Stimulated activated CD8-positive, alpha-beta memory T cell treated with anti-CD3 and anti-CD28 coated beads, Interleukin-15, amount 100 ng/mL, for 1 hour (primary cell): ENCODE data around the gene TINAGL1.
"Not testable (repeated sequence)": the region's sequence is repeated elsewhere in the genome, so short reads cannot be mapped to it uniquely, and the experiment has no call there.

Experiments used
- DNase-seq: peaks from one replicate; pipeline ENCODE4 v3.0.0-alpha.2; 2020; ENCODE audit warnings: low read depth

The TINAGL1 gene

DNA sequence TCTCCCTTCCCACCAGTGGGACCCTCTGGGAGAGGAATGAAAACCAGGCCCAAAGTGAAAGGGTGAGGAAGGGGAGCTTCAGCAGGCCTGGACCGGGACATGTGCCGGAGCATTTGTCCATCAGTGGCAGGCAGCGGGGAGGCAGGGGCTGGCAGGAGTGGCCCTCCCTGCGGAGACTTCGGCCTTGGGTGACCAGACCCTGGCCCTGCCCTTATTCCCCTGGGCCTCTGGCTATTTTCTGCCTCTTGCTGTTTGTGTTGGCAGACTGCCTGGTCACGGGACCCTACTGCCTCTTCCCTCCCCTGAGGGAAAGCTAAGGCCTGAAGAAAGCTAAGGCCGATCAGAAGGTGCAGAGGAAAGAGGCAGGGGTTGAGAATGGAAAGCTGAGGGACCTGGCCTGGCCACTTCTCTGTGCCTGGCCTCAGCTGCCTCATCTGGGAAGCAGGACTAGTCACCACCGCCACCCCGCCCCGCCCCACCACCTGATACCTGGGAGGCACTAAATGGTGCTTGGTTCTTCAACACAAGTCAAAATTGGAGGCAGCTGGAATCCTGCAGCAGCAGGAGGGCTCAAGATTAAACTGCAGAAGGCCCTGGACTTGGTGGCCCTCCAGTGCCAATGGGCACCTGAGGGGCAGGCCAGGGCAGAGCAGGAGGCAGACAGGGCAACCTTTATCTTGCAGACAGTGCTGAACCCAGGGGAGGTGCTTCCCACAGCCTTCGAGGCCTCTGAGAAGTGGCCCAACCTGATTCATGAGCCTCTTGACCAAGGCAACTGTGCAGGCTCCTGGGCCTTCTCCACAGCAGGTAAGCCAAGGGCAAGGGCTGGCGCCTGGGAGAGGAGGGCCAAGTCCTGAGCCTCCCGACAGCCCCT is 7.9 kb downstream of the TINAGL1 start:
- DNase-seq: no peak

GRCh38 chr1:31584869-31585735 is 8.8 kb downstream of the TINAGL1 start:
- DNase-seq: no peak

GRCh38 chr1:31585736-31586365 is 9.5 kb downstream of the TINAGL1 start:
- no peak for DNase-seq

GRCh38 chr1:31586376-31587327 is 10.3 kb downstream of the TINAGL1 start:
- no peak for DNase-seq

DNA sequence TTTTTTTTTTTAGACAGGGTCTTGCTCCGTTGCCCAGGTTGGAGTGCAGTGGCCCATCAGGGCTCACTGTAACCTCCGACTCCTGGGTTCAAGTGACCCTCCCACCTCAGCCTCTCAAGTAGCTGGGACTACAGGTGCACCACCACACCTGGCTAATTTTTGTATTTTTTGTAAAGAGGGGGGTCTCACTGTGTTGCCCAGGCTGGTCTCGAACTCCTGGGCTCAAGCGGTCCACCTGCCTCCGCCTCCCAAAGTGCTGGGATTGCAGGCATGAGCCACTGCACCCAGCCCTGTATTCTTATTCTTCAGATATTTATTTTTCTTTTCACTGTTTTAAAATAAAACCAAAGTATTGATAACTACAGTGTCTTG is 11.0 kb downstream of the TINAGL1 start:
- not testable (repeated sequence) for DNase-seq

DNA sequence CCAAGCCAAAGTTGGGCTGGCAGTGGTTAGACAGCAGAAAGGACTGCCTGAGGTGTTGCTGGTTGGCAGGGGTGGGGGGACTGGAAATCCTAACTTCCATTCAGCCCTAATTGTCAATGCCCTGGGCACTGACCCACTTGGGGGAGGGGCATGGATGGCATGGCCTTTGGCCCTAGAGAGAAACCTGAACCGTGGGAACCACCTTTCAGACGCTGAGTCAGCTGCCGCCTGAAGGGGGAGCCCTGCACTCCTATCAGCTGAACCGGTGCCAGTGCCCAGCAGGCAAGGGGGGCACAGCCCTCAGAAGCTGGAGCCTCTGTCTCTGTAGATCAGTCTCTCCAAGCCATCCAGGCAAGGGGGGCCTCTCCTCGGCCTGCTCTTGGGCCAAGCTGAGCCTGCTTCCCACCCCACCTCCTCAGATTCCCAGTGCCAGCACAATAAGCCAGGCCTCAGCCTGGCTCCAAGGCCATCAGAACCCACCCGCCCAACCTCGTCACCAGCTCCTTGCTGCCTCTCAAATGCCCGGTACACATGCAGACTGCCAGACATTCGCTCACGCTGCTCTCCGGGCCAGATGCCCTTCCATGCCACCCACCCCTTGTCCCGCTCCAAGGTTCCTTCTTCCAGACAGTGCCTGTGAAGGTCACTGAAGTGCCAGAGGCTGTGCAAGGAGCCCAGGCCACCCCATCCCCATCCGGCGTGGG is 11.6 kb downstream of the TINAGL1 start:
- no peak for DNase-seq

- no peak for DNase-seq
These were observed 12.6 kb downstream of the TINAGL1 start for GRCh38 chr1:31588751-31589515.

DNA sequence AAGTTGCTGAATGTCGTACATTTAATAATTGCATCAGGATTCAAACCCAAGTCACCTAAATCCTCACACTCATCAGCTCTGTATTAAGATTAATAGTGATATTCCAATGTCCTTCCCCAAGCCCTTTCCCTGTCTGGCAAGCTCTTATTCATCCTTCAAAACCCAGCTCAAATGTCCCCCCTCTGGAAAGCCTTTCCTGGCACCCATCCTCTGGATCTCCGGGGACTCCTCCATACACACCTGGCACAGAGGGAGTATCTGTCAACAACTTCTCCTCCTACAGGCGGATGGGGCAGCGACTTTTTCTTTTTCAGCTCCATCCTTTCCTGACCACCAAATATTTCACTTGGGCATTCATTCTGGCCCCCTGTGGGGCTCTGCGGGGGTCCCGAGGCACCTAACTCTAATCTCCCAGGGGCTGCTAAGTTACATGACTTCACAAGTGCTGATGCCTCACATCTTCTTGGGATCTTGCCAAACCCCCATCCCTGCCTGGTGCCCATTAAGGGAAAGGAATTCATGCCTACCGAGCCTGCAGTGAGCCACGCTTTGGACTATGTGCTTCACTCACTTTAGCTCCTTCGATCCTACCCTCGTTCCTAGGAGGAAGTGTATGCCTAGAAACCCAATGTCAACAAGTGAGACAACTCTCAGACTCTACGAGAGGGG is 15.2 kb downstream of the TINAGL1 start:
- DNase-seq: no peak

DNA sequence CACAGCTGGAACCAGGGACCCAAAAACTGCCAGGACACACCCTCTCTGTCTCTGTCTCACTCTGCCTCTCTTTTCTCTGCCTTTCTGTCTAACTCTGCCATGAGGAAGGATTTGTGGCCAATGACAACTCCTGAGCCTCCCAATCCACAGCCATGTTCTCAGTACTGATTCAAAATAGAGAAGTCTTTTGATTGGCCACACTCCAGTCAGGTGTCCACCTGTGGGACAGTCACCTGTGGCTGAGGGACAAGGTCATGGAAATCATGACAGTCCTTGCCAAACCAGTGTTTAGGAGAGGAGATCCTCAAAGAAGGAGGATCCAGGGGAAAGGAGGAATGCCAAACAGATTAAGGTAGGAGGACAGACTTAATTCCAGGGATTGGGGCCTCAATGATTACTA is 15.8 kb downstream of the TINAGL1 start:
- no peak for DNase-seq

DNA sequence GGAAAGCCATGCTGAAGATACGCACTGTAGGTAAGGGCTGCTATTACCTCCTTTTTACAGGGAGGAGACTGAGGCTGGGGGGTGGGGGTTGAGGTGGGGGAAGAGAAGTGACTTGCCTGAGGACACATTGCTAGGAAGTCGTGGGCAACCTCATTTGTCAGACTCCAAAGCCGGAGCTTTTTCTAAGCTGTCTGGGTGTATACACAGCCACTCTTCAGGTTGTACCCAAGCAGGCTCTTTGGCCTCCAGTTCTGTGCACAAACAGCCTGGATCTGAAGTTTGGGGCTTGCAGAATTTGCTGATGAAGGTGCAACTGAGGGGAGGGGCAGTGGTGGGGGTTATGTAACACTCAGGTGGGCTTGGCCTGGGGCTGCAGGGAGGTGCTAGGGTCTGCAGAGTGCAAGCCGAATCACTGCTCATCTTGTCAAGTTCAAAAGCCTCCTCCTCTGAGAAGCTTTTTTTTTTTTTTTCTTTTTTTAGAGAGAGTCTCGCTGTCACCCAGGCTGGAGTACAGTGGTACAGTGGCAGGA is 16.9 kb downstream of the TINAGL1 start:
- DNase-seq: no peak

- peak; percentile 41 for DNase-seq
These were observed 17.7 kb downstream of the TINAGL1 start for GRCh38 chr1:31593770-31594632.

DNA sequence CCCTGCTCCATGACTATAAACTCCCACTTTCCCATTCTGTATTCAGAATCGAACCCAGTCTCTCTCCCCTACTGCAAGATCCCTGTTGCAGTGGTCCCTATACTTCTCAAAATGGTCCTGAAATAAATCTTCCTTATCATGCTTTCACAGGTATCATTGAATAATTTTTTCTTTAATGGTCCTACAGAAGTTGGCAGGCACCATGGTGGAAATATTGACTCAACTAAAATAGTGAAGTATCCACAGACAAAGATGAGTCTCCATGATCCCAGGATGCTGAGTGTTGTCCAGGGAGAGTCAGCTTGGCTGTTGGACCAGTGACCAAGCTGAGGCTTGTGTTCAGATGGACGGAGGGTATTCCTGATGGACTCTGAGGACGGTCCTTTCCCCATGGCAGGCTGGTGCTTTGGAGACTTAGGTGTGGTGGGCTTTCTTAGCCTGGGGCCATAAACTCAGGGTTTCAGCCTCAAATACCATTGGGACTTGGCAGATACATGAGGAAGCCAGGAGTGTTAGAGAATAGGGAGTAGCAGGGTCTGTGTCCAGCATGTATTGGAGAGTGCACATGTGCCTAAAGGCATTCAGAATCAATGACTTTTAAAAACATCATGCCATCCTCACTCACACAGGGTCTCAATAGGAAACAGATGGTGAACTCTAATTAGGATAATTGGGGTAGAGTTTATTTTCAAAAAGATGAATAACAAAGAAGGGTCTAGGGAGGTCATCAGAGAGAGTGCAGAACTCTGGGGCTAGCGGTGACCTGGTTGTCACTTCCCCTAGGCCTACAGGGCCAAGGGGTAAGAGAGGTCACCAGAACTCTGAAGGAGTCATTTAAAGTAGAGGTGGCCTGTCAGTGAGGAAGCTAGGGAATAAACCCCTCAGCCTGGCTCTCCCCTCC is 19.8 kb downstream of the TINAGL1 start:
- no peak for DNase-seq

DNA sequence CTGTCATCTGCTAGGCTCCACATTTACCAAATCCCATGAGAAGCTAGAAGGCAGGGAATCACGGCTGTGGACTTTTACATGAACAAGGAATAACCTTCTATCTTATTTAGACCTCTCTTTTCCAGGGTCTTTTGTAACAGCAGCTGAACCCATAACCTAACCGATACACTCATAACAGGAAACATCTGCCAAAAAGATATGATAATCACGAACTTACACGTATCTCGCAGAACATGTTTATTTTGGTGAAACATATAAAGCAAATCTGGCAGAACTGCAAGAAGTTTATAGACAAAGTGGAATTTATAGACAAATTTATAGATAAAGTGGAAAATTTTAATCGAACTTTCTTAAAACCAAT is 20.4 kb downstream of the TINAGL1 start:
- DNase-seq: no peak

- no peak for DNase-seq
These were observed 22.7 kb downstream of the TINAGL1 start for GRCh38 chr1:31598980-31599379.

DNA sequence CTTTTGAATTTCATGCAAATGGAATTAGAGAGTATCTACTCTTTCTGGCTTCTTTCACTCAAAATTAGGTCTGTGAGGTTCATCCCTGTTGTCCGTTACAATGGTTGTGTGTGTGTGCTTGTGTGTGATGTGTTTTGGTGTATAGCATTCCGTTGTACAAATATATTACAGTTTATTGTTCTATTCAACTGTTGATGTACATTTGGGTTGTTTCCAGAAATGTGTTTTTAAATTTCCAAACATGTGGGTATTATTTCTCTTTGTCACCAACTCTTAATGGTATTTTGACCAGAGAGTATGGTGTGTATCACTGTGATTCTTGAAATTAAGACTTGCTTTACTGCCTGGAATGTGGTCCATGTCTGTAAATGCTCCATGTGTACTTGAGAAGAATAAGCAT is 24.3 kb downstream of the TINAGL1 start:
- DNase-seq: no peak

- no peak for DNase-seq
These were observed 25.8 kb downstream of the TINAGL1 start for GRCh38 chr1:31602081-31602480.

GRCh38 chr1:31605908-31606427 is 29.7 kb downstream of the TINAGL1 start:
- DNase-seq: no peak
